Keratinocyte (primary cell): ENCODE results near the gene FPR1.

Experiments used
- EZH2 ChIP-seq: IDR thresholded peaks from one replicate; pipeline ENCODE4 v1.6.1; 2012; ENCODE audit warnings: inconsistent platforms, mild to moderate bottlenecking, low read length, moderate library complexity
- TF ChIP-seq, protein P1 (sequence below), 3 experiments: IDR thresholded peaks in 1 of 3; conservative IDR thresholded peaks in 1 of 3; optimal IDR thresholded peaks in 1 of 3; 2 replicates in 2 of 3; 3 replicates in 1 of 3; pipeline versions ENCODE3 to v1.5.1; 2011; ENCODE audit warnings: low read length in 3 of 3, mild to moderate bottlenecking in 3 of 3, moderate library complexity in 2 of 3, control low read depth in 1 of 3, inconsistent platforms in 1 of 3; ENCODE audit not compliant: insufficient read depth in 2 of 3; ENCODE audit errors: extremely low read depth in 1 of 3

DNA sequence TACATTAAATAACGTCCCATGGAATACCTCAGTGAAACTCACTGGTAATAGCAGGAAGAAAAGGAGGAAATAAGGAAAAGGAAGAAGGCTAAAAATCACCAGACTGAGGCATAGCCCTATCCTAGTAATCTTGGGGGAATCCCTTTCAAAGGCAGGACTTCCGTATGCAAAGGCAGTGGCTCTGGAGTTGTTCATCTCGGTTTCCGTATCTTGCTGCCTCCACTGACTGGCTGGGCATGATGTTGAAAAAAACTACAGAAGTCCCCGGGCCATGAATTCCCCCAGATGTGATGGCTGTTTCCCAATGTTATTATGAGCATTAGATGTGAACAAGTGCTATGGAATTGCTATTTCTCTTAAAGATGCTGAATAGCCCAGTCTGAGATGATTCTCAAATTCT lies 14.8 kb upstream of the FPR1 start:
- TF ChIP-seq, protein P1, sequence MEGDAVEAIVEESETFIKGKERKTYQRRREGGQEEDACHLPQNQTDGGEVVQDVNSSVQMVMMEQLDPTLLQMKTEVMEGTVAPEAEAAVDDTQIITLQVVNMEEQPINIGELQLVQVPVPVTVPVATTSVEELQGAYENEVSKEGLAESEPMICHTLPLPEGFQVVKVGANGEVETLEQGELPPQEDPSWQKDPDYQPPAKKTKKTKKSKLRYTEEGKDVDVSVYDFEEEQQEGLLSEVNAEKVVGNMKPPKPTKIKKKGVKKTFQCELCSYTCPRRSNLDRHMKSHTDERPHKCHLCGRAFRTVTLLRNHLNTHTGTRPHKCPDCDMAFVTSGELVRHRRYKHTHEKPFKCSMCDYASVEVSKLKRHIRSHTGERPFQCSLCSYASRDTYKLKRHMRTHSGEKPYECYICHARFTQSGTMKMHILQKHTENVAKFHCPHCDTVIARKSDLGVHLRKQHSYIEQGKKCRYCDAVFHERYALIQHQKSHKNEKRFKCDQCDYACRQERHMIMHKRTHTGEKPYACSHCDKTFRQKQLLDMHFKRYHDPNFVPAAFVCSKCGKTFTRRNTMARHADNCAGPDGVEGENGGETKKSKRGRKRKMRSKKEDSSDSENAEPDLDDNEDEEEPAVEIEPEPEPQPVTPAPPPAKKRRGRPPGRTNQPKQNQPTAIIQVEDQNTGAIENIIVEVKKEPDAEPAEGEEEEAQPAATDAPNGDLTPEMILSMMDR (optimal IDR thresholded peaks at IDR 0.05 in 1 of 3, IDR thresholded peaks at IDR 0.05 in 1 of 3, conservative IDR thresholded peaks at IDR 0.05 in 1 of 3; ENCODE audit: extremely low read depth in 1 of 3, insufficient read depth in 2 of 3, low read length in 3 of 3): no peak
- TF ChIP-seq EZH2: no peak
